ENCODE measurements around the gene FYB1. TPM values are rescaled to one million over a fixed set of nuclear protein-coding genes. Genes with fewer than 3 reads are reported as not detected.

The FYB1 gene
- total RNA-seq, 3 donors from 2014 or later (not counting 1 experiment from before 2014, with no cell fraction given) = 277 to 340 (median 295) TPM

- H3K36me3 Mint-ChIP-seq = no peaks in the 10 kb centered on the region
- peak overlapping the region; percentile 72 to 78 for H3K27ac Mint-ChIP-seq
- H3K4me3 ChIP-seq (ENCODE audit: low read length) = no peak overlapping the region
- peak overlapping the region; percentile 17 for H3K27ac ChIP-seq (ENCODE audit: low read length)
- H3K4me3 Mint-ChIP-seq = peak overlapping the region; percentile 56
- H3K27me3 ChIP-seq (ENCODE audit: control insufficient read depth, insufficient read depth, low read length) = no peaks in the 10 kb centered on the region
- no peaks in the 10 kb centered on the region for H3K36me3 ChIP-seq (ENCODE audit: control insufficient read depth, insufficient read depth, low read length)
- no peaks in the 10 kb centered on the region for H3K9me3 ChIP-seq (ENCODE audit: control insufficient read depth, insufficient read depth, low read length)
- intact Hi-C loops (cut with micrococcal nuclease) = no loop called here
- peaks cover 53% of the 10 kb centered on the region for H3K4me1 ChIP-seq (ENCODE audit: control insufficient read depth, insufficient read depth, low read length)
- peak in 1 of 2 donors; percentile 30 for DNase-seq
- TF ChIP-seq CTCF (IDR thresholded peaks at IDR 0.05) = no peak
- no peaks in the 10 kb centered on the region for H3K27me3 Mint-ChIP-seq (ENCODE audit: low read depth in 2 of 2)
- WGBS (ENCODE audit: insufficient coverage) = no CpG with 5 or more reads among the region's 1 CpG
- no peaks in the 10 kb centered on the region for H3K9me3 Mint-ChIP-seq
- peak; percentile 75 to 87 (median 79) for ATAC-seq
- H3K4me1 Mint-ChIP-seq = peaks cover 83 to 92% of the 10 kb centered on the region in 2 donors
Measured at GRCh38 chr5:39264528-39264927, 45.2 kb upstream of the FYB1 start.

- no peak overlapping the region for H3K4me3 ChIP-seq (ENCODE audit: low read length)
- WGBS (ENCODE audit: insufficient coverage) = 89% methylated on average over 2 of the region's 2 CpGs
- Mint-ChIP-seq H3K9me3 (no peaks in the 10 kb centered on the region), H3K4me3 (peak overlapping the region; percentile 26), H3K4me1 (peaks cover 89 to 93% of the 10 kb centered on the region in 2 donors), H3K27me3 (ENCODE audit: low read depth in 2 of 2) (no peaks in the 10 kb centered on the region), H3K27ac (peak overlapping the region; percentile 72 to 78), H3K36me3 (no peaks in the 10 kb centered on the region)
- H3K36me3 ChIP-seq (ENCODE audit: control insufficient read depth, insufficient read depth, low read length) = peaks cover 4% of the 10 kb centered on the region
- TF ChIP-seq CTCF (IDR thresholded peaks at IDR 0.05) = no peak
- intact Hi-C loops (cut with micrococcal nuclease) = no loop called here
- H3K27ac ChIP-seq (ENCODE audit: low read length) = no peak overlapping the region
- peaks cover 49% of the 10 kb centered on the region for H3K4me1 ChIP-seq (ENCODE audit: control insufficient read depth, insufficient read depth, low read length)
- H3K27me3 ChIP-seq (ENCODE audit: control insufficient read depth, insufficient read depth, low read length) = no peaks in the 10 kb centered on the region
- no peaks in the 10 kb centered on the region for H3K9me3 ChIP-seq (ENCODE audit: control insufficient read depth, insufficient read depth, low read length)
- no peak for DNase-seq
- ATAC-seq = no peak
Measured at GRCh38 chr5:39262981-39263380, 43.6 kb upstream of the FYB1 start.

- Histone ChIP-seq H3K4me3 (ENCODE audit: low read length) (no peak overlapping the region), H3K36me3 (ENCODE audit: control insufficient read depth, insufficient read depth, low read length) (peaks cover 8% of the 10 kb centered on the region), H3K27me3 (ENCODE audit: control insufficient read depth, insufficient read depth, low read length) (no peaks in the 10 kb centered on the region), H3K27ac (ENCODE audit: low read length) (no peak overlapping the region), H3K4me1 (ENCODE audit: control insufficient read depth, insufficient read depth, low read length) (peaks cover 37% of the 10 kb centered on the region), H3K9me3 (ENCODE audit: control insufficient read depth, insufficient read depth, low read length) (no peaks in the 10 kb centered on the region)
- no peaks in the 10 kb centered on the region for H3K27me3 Mint-ChIP-seq (ENCODE audit: low read depth in 2 of 2)
- DNase-seq (no peak), ATAC-seq (no peak)
- no peak for TF ChIP-seq CTCF (IDR thresholded peaks at IDR 0.05)
- intact Hi-C loops (cut with micrococcal nuclease) = no loop called here
- H3K27ac Mint-ChIP-seq = peak overlapping the region; percentile 59 to 72
- H3K36me3 Mint-ChIP-seq = no peaks in the 10 kb centered on the region
- no peaks in the 10 kb centered on the region for H3K9me3 Mint-ChIP-seq
- H3K4me1 Mint-ChIP-seq = peaks cover 92 to 97% of the 10 kb centered on the region in 2 donors
- peak overlapping the region; percentile 8 for H3K4me3 Mint-ChIP-seq
Measured at GRCh38 chr5:39260095-39260494, 40.7 kb upstream of the FYB1 start.

- no peak for ATAC-seq
- Mint-ChIP-seq H3K9me3 (no peaks in the 10 kb centered on the region), H3K27ac (peak overlapping the region; percentile 59 to 69), H3K4me1 (peaks cover 81 to 83% of the 10 kb centered on the region in 2 donors), H3K27me3 (ENCODE audit: low read depth in 2 of 2) (no peaks in the 10 kb centered on the region), H3K36me3 (no peaks in the 10 kb centered on the region), H3K4me3 (peak overlapping the region; percentile 43)
- H3K4me1 ChIP-seq (ENCODE audit: control insufficient read depth, insufficient read depth, low read length) = peaks cover 20% of the 10 kb centered on the region
- no peaks in the 10 kb centered on the region for H3K27me3 ChIP-seq (ENCODE audit: control insufficient read depth, insufficient read depth, low read length)
- no peak overlapping the region for H3K27ac ChIP-seq (ENCODE audit: low read length)
- H3K4me3 ChIP-seq (ENCODE audit: low read length) = no peak overlapping the region
- H3K36me3 ChIP-seq (ENCODE audit: control insufficient read depth, insufficient read depth, low read length) = peaks cover 8% of the 10 kb centered on the region
- intact Hi-C loops (cut with micrococcal nuclease) = loop anchor here (2.0 to 5.0 kb wide), 2 partner anchors 17 to 95 kb away; no protein-coding TSS in a partner anchor
- 98% methylated on average over 3 of the region's 3 CpGs for WGBS (ENCODE audit: insufficient coverage)
- no peak for TF ChIP-seq CTCF (IDR thresholded peaks at IDR 0.05)
- H3K9me3 ChIP-seq (ENCODE audit: control insufficient read depth, insufficient read depth, low read length) = no peaks in the 10 kb centered on the region
- no peak for DNase-seq
Measured at GRCh38 chr5:39257554-39257953, 38.2 kb upstream of the FYB1 start.

Data from natural killer cell (primary cell).